HepG2 (cell line): ENCODE results near the gene ATRIP. TPM values are rescaled to one million over a fixed set of nuclear protein-coding genes. Genes with fewer than 3 reads are reported as not detected.

Source experiments
- ATAC-seq: fragments of 200-7000 bp; cut with Tn5 transposase; 3 replicates; pipeline ENCODE4 v1.9.1; 2020; ENCODE audit warnings: mild to moderate bottlenecking, moderate library complexity
- BruUV-seq: library from RNA; stranded (reverse); fragments of 400-500 nt; replicated peaks from 2 replicates; lab custom pipeline; 2021; lab: Mats Ljungman, UMichigan
- CTCF ChIA-PET: fragments of 300-600 bp; formaldehyde crosslinking; extraction: SDS; loops from one replicate; lab custom pipeline; 2021; ENCODE audit warnings: low total read pairs, inconsistent platforms, low intra/inter-chr PET ratio; lab: Yijun Ruan, JAX
- POLR2A ChIA-PET: fragments of 350-600 bp; sonication (Branson Sonifier 250); formaldehyde crosslinking; loops from one replicate; lab custom pipeline; 2020; ENCODE audit warnings: antibody characterized with exemption, inconsistent platforms; lab: Yijun Ruan, JAX
- DNase-seq: peaks from one replicate; pipeline ENCODE4 v3.0.0-alpha.2; 2015; ENCODE audit warnings: low spot score
- FAIRE-seq: peaks from 3 replicates; lab custom pipeline; 2011; peaks lifted over from hg19 to GRCh38; lab: Jason Lieb, UNC
- H2AFZ ChIP-seq: one replicate; pipeline ENCODE4 v1.6.1; 2011; ENCODE audit warnings: low read length, inconsistent platforms
- H3K27ac ChIP-seq: fragments of 300-600 bp; 3 replicates; pipeline ENCODE4 v1.8.0; 2011; ENCODE audit warnings: mixed run types, mild to moderate bottlenecking, mixed read lengths, low read length, inconsistent platforms; ENCODE audit not compliant: insufficient read depth; ENCODE audit errors: extremely low read length
- H3K27me3 ChIP-seq, 2 experiments: fragments of 200-600 bp in 1 of 2; 2 replicates in 1 of 2; 3 replicates in 1 of 2; pipeline versions ENCODE4 v1.6.0 to v1.8.0; 2011; ENCODE audit warnings: low read length in 2 of 2, mild to moderate bottlenecking in 2 of 2, moderate library complexity in 2 of 2, inconsistent platforms in 1 of 2; ENCODE audit not compliant: insufficient read depth in 2 of 2, control insufficient read depth in 1 of 2
- H3K36me3 ChIP-seq, 2 experiments: fragments of 200-600 bp in 1 of 2; replicated peaks in 1 of 2; 2 replicates in 1 of 2; 3 replicates in 1 of 2; pipeline versions ENCODE4 v1.5.1 to v1.8.0; 2011; ENCODE audit warnings: low read length in 2 of 2, inconsistent platforms in 1 of 2; ENCODE audit not compliant: insufficient read depth in 2 of 2, control insufficient read depth in 1 of 2
- H3K4me1 ChIP-seq: 2 replicates; pipeline ENCODE4 v1.5.1; 2012; ENCODE audit warnings: low read length, inconsistent platforms; ENCODE audit not compliant: insufficient read depth
- H3K4me2 ChIP-seq: 2 replicates; pipeline ENCODE4 v1.6.0; 2011; ENCODE audit warnings: low read depth, low read length, inconsistent platforms
- H3K4me3 ChIP-seq, 3 experiments: fragments of 200-600 bp in 1 of 3; sonication (generic), shearing (Covaris generic) in 1 of 3; replicated peaks in 1 of 3; 2 replicates each; pipeline ENCODE4 v1.5.1; 2011 to 2016; ENCODE audit warnings: low read length in 3 of 3, inconsistent platforms in 2 of 3, low read depth in 2 of 3, mild to moderate bottlenecking in 2 of 3, control low read depth in 1 of 3, mixed read lengths in 1 of 3; ENCODE audit not compliant: insufficient read depth in 1 of 3
- H3K79me2 ChIP-seq: one replicate; pipeline ENCODE4 v1.6.1; 2011; ENCODE audit warnings: low read length, inconsistent platforms; ENCODE audit not compliant: insufficient read depth
- H3K9ac ChIP-seq: 2 replicates; pipeline ENCODE4 v1.6.0; 2011; ENCODE audit warnings: mild to moderate bottlenecking, low read depth, low read length, inconsistent platforms; ENCODE audit not compliant: insufficient read depth
- H3K9me3 ChIP-seq: 2 replicates; pipeline ENCODE4 v1.5.1; 2012; ENCODE audit warnings: mild to moderate bottlenecking, low read length
- H4K20me1 ChIP-seq: 2 replicates; pipeline ENCODE4 v1.6.0; 2011; ENCODE audit warnings: inconsistent platforms, mild to moderate bottlenecking, low read length, moderate library complexity; ENCODE audit not compliant: insufficient read depth
- GTF2F1 ChIP-seq: fragments of 150-350 bp; IDR thresholded peaks from 2 replicates; pipeline ENCODE4 v1.6.1; 2014; ENCODE audit warnings: low read length
- KDM3A ChIP-seq: IDR thresholded peaks from 2 replicates; pipeline ENCODE4 v1.6.1; 2018; ENCODE audit warnings: low read depth, missing compliant biosample characterization
- SKI ChIP-seq: fragments of 450-650 bp; IDR thresholded peaks from one replicate; pipeline ENCODE4 v1.6.1; 2018; ENCODE audit warnings: mild to moderate bottlenecking; ENCODE audit not compliant: partially characterized antibody
- ZNF850 ChIP-seq: sonication (generic); formaldehyde crosslinking; conservative IDR thresholded peaks from 2 replicates; pipeline ENCODE4 v1.9.0; 2021; ENCODE audit warnings: mild to moderate bottlenecking, missing genetic modification reagents
- WGBS: methylation state at CpG from one replicate; pipeline ENCODE4 v1.1.6; 2017; ENCODE audit warnings: low lambda C conversion rate; 5-methylcytosine and 5-hydroxymethylcytosine counted together
- in situ Hi-C: cut with HindIII; loops from 2 replicates; pipeline ENCODE4 v1.10.0; 2017; ENCODE audit warnings: low pct_unique_long_range_greater_than_20kb; ENCODE audit not compliant: extremely low pct_ligation_motif_present
- intact Hi-C: fragments of 100-400 bp; cut with micrococcal nuclease; formaldehyde crosslinking; loops from one replicate; pipeline ENCODE4 v1.10.0; 2022; ENCODE audit not compliant: unreplicated experiment
- polyA plus RNA-seq, 8 experiments: library from polyadenylated mRNA; depleted of rRNA in 3 of 8; stranded (reverse) in 7 of 8; unstranded in 1 of 8; fragments of >200 nt; fragmentation: Illumina TruSeq in 4 of 8; extraction: Trizol in 4 of 8; gene quantifications; 2 replicates each; pipeline versions ENCODE4 v1.2.1 to v1.2.3, GENCODE V29; 2011 to 2016; ENCODE audit warnings: low read depth in 4 of 8, missing spikeins in 1 of 8, mixed read lengths in 1 of 8; ENCODE audit not compliant: insufficient read depth in 1 of 8
- total RNA-seq, 5 experiments: library from RNA; depleted of rRNA; stranded (reverse); fragments of >200 nt; fragmentation: Illumina TruSeq; extraction: Trizol; gene quantifications; 2 replicates each; pipeline ENCODE4 v1.2.3, GENCODE V29; 2016; ENCODE audit warnings: low read depth in 1 of 5
- TF ChIP-seq, protein P1 (sequence below): sonication (generic); formaldehyde crosslinking; IDR thresholded peaks from 2 replicates; pipeline ENCODE4 v1.4.0; 2020; ENCODE audit warnings: missing genetic modification reagents
- TF ChIP-seq, protein P2 (sequence below): sonication (generic); formaldehyde crosslinking; IDR thresholded peaks from 2 replicates; pipeline ENCODE4 v1.8.0; 2022; ENCODE audit warnings: mild to moderate bottlenecking, missing genetic modification reagents, borderline replicate concordance
- TF ChIP-seq, protein P3 (sequence below): sonication (generic); formaldehyde crosslinking; IDR thresholded peaks from 2 replicates; pipeline ENCODE4 v1.5.0; 2020; ENCODE audit warnings: mild to moderate bottlenecking, missing genetic modification reagents

The ATRIP gene
- total and polyA plus RNA-seq, 2 of the 13 experiments (the other 11 are each of a cell fraction or from before 2014, with no cell fraction given), result 5.1 to 12.5 TPM

DNA sequence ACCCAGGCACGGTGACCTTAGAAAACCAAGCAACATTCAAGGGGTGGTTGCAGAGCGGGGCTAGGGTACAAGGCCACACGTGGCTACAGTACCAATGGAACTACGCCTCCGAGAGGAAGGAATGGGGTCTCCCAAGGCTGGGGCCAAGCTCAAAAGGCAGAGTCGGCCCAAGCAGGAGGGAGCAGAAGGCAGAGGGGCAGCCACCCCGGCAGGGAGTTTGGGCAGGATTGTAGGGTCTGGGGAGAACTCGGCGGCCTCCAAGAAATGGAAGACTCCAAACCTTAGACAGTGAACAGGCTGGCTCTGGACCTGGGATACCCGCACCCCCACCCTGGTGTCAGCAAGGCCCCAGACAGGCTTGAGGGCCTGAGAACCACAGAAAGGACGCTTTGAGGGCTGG lies 28.7 kb downstream of the ATRIP start:
- H3K9ac ChIP-seq, result no peak overlapping the region
- WGBS, result 86% methylated on average over 9 of the region's 11 CpGs

DNA sequence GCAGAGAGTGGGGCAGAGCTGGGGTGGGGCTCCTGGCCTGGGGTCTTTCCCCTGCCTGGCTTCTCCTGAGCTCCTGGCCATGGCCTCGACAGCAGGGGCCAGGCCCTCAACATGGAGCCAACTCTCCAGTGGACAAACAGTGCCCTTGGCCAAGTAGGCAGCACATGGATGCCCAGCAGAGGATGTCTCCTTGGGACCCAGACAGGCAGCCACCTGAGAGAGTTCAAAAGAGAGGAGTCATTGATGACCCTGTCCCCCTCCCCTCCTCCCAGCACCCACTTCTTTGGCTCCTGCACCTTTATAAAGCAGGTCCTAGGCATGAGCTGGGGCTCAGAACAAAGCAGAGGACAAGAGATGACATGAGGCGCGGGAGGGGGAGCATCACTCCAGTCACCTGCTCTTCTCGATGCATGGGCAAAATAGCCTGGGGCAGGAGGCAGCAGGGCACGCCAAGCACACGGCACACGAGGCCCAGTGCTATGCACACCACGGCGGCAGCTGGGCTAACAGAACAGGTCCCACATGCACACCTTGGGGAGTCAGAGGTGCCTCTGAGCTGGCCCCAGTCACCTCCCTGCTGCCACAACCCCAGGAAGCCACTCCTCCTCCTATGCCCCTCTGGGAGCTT lies 30.0 kb downstream of the ATRIP start:
- Histone ChIP-seq H4K20me1 (no peaks in the 10 kb centered on the region), H3K9me3 (no peaks in the 10 kb centered on the region), H3K27ac (no peak overlapping the region), H3K4me2 (no peak overlapping the region), H3K27me3 (no peaks in the 10 kb centered on the region; a peak in 1 of 5 replicates), H2AFZ (no peak overlapping the region), H3K79me2 (peaks cover 4% of the 10 kb centered on the region), H3K4me3 (no peak overlapping the region), H3K9ac (no peak overlapping the region), H3K4me1 (peaks cover 40% of the 10 kb centered on the region), H3K36me3 (no peaks in the 10 kb centered on the region)
- CTCF ChIA-PET, result no interaction called here
- no peak for ATAC-seq
- FAIRE-seq, result no peak
- 88% methylated on average over 5 of the region's 9 CpGs for WGBS
- POLR2A ChIA-PET, result no interaction called here
- DNase-seq, result no peak
- BruUV-seq, result no TSS peak
- in situ Hi-C loops (no loop called here), intact Hi-C loops (no loop called here)
- TF ChIP-seq, protein P1, sequence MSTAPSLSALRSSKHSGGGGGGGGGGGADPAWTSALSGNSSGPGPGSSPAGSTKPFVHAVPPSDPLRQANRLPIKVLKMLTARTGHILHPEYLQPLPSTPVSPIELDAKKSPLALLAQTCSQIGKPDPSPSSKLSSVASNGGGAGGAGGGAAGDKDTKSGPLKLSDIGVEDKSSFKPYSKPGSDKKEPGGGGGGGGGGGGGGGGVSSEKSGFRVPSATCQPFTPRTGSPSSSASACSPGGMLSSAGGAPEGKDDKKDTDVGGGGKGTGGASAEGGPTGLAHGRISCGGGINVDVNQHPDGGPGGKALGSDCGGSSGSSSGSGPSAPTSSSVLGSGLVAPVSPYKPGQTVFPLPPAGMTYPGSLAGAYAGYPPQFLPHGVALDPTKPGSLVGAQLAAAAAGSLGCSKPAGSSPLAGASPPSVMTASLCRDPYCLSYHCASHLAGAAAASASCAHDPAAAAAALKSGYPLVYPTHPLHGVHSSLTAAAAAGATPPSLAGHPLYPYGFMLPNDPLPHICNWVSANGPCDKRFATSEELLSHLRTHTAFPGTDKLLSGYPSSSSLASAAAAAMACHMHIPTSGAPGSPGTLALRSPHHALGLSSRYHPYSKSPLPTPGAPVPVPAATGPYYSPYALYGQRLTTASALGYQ, result no peak
- TF ChIP-seq, protein P2, sequence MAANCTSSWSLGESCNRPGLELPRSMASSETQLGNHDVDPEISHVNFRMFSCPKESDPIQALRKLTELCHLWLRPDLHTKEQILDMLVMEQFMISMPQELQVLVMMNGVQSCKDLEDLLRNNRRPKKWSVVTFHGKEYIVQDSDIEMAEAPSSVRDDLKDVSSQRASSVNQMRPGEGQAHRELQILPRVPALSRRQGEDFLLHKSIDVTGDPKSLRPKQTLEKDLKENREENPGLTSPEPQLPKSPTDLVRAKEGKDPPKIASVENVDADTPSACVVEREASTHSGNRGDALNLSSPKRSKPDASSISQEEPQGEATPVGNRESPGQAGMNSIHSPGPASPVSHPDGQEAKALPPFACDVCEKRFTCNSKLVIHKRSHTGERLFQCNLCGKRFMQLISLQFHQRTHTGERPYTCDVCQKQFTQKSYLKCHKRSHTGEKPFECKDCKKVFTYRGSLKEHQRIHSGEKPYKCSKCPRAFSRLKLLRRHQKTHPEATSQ (CRISPR knock-in tag), result no peak
- TF ChIP-seq GTF2F1, result no peak
- TF ChIP-seq KDM3A (CRISPR knock-in tag), result no peak

More for the DNA sequence above, 28.7 kb downstream of the ATRIP start:
- H3K4me3 ChIP-seq, result no peak overlapping the region
- H3K36me3 ChIP-seq, result no peaks in the 10 kb centered on the region
- peaks cover 4% of the 10 kb centered on the region for H3K79me2 ChIP-seq
- intact Hi-C loops (no loop called here), in situ Hi-C loops (no loop called here)
- H3K27ac ChIP-seq, result no peak overlapping the region
- DNase-seq, result no peak
- ChIA-PET POLR2A (interaction anchor here (3.0 to 3.2 kb wide), 2 partner anchors 10 to 24 kb away, joined by 17 to 29 read pairs; a partner anchor contains a TSS), CTCF (no interaction called here)
- TF ChIP-seq, protein P3, sequence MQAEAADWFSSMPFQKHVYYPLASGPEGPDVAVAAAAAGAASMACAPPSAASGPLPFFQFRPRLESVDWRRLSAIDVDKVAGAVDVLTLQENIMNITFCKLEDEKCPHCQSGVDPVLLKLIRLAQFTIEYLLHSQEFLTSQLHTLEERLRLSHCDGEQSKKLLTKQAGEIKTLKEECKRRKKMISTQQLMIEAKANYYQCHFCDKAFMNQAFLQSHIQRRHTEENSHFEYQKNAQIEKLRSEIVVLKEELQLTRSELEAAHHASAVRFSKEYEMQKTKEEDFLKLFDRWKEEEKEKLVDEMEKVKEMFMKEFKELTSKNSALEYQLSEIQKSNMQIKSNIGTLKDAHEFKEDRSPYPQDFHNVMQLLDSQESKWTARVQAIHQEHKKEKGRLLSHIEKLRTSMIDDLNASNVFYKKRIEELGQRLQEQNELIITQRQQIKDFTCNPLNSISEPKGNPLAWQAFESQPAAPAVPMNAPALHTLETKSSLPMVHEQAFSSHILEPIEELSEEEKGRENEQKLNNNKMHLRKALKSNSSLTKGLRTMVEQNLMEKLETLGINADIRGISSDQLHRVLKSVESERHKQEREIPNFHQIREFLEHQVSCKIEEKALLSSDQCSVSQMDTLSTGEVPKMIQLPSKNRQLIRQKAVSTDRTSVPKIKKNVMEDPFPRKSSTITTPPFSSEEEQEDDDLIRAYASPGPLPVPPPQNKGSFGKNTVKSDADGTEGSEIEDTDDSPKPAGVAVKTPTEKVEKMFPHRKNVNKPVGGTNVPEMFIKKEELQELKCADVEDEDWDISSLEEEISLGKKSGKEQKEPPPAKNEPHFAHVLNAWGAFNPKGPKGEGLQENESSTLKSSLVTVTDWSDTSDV (CRISPR knock-in tag), result 0 out of 2 replicates have a peak, but pooled peaks have one; percentile 46
- TF ChIP-seq ZNF850 (CRISPR knock-in tag) (no peak), SKI (no peak)
- H3K9me3 ChIP-seq, result no peaks in the 10 kb centered on the region
- no peaks in the 10 kb centered on the region; a peak in 1 of 5 replicates for H3K27me3 ChIP-seq
- no peak for ATAC-seq
- no peak overlapping the region for H2AFZ ChIP-seq
- H3K4me1 ChIP-seq, result peaks cover 53% of the 10 kb centered on the region
- H4K20me1 ChIP-seq, result no peaks in the 10 kb centered on the region
- no TSS peak for BruUV-seq
- H3K4me2 ChIP-seq, result no peak overlapping the region
- no peak for FAIRE-seq
